ENCODE data around the gene UPK1A.
A peak's percentile ranks its signal among the peaks of the same experiment; 100 is the strongest.

Gene UPK1A

GRCh38 chr19:35666251-35666913, at the start of gene UPK1A:
TSS of gene UPK1A (plus strand) at chr19:35666517. CDS start at chr19:35666813, 296 bp downstream.
- no peak for DNase-seq (ENCODE audit: low spot score)

GRCh38 chr19:35618857-35619256, 47.5 kb upstream of the UPK1A start:
- no peak for DNase-seq (ENCODE audit: low spot score)

DNA sequence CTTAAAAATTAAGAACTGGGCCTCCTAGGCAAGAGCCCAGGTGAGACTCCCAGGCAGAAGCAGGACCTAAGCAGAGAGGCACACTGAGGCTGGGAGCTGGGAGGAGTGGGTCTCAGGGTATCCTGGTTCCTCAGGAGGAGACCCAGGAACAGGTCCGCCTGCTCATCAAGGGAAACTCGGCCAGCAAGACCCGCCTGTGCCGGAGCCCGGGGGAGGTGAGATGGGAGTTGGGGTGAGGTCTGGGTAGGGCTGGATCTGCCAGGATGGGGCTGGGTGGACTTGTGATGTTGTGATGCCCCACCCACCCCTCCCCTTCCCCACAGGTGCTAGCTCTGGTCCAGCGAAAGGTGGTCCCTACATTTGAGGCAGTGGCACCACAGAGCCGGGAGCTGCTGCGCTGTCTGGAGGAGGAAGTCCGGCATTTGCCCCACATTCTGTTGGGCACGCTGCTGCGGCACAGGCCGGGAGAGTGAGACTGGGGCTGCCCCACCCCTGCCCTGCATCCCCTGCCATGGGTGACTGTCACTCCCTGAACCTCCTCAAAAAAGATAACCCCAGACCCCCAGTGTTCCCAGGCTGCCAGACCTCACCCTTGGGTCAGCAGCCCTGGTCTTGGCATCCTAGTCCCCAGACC, 46.9 kb upstream of the UPK1A start:
- DNase-seq (ENCODE audit: low spot score), result no peak

- no peak for DNase-seq (ENCODE audit: low spot score)
Observed at GRCh38 chr19:35620001-35620400, 46.3 kb upstream of the UPK1A start.

DNA sequence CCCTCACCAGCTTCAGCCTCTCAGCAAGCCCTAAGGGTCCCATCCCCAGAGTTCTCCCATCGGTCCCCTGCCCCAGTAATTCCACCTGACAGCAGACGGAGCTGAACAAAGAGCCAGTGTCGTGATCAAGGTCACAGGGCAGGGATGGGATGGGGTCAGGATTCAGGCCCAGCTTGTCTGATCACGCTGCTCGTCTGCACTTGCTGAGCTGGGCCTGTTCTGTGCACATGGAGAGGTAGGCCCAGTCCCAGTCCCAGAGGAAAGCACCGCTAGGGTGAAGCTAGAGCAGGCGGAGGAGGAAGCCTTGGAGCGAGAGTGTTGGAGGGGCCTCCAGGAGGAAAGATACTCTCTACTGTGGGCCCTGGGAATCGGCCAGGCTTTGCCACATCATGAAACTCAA, 44.6 kb upstream of the UPK1A start:
- DNase-seq (ENCODE audit: low spot score), result no peak

DNA sequence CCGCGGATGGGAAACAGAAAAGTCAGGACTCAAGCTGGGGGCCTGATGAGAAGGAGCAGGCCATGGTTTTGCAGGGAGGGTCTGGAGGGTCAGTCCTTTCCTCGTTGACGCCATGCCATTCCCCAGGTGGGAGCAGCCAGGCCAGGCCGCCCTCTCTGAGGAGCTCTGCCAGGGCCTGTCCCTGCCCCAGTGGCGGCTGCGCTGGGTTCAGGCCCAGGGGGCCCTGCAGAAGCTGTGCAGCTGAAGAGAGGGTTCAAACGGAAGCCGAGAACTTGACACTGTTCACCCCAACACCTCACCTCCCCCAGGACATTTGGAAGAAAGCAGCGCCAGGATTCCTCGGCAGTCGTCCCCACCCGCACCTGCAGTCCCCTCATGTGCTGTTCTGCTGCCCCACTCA, 43.6 kb upstream of the UPK1A start:
- no peak for DNase-seq (ENCODE audit: low spot score)

DNA sequence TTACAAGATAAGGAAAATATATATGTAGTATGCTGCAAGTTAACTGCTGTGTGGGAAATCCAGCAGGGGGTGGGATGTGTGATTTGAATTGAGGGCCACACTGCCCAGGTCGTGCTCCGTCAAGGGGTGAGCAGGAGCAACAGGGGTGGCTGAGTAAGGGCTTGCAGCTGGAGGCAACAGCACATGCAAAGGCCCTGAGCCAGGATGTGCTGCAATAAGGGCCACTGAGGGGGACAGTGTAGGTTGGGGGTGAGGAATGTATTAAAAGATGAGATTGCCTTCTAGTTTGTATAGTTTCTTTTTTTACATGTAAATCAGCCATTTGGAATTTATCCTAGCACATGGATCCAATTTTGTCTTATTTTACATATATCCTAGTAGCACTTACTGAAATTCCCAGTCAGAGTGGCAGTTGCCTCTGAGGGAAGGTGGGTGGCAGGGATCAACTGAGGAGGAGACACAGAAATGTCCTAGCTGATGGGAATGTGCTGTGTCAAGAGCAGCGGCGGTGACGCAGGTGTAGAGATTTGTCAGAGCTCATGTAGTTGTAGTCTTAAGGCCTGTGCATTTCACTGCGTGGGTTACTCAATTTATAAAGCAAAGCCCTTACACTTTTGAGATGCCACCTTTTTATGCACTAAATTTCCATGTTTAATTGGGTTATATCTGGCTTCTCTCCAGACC, 42.8 kb upstream of the UPK1A start:
- DNase-seq (ENCODE audit: low spot score), result no peak

- no peak for DNase-seq (ENCODE audit: low spot score)
Observed at GRCh38 chr19:35628264-35628564, 38.1 kb upstream of the UPK1A start.

DNA sequence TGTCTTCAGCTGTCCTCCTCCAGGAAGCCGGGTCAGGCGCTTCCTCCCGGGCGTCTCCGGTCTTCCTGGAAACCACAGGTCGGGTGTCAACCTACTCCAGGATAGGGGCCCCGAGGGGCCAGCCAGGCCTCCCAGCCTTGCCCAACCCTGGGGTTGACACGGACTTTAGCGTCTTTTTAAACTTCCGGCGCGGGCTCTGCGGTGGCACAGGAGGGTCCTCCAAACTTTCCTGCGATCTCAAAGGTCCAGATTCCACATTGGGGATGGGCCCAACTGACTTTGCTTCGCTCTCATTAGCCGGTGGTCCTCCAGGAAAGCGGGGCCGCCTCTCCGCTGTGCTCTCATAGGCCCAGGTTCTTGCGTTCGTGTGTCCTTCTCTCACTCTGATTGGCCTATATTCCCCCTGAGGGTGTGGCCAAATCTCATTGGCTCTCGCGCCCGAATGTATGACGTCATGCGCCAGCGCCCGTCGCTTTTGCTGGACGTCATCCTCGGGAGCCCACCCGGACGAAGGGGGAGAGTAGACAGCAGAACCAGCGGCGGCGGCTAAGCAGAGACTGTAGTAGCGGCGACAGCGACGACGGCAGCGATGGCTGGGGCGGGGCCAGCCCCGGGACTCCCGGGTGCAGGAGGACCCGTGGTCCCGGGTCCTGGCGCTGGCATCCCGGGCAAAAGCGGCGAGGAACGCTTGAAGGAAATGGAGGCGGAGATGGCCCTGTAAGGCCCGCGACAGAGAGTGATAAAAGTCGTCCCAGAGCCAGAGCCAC, 37.6 kb upstream of the UPK1A start, which contains the start of gene RBM42:
TSS of gene RBM42 (plus strand) at position 472 of the 767 bp plus-strand sequence. CDS start at position 590, 118 bp downstream.
- DNase-seq (ENCODE audit: low spot score), result peak; percentile 96

DNA sequence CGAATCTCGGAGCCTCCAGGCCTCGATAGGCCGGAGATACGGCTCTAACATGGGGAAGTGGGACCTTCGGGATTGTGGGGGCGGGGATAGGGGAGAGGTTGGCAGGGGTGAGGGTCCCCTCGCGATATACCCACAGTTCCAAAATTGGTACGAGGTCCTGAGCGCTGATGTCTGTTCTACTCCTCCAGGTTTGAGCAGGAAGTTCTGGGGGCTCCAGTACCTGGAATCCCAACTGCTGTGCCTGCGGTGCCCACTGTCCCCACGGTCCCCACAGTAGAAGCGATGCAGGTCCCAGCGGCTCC, 37.0 kb upstream of the UPK1A start:
- DNase-seq (ENCODE audit: low spot score), result no peak

- no peak for DNase-seq (ENCODE audit: low spot score)
Observed at GRCh38 chr19:35633727-35634440, 32.4 kb upstream of the UPK1A start.

DNA sequence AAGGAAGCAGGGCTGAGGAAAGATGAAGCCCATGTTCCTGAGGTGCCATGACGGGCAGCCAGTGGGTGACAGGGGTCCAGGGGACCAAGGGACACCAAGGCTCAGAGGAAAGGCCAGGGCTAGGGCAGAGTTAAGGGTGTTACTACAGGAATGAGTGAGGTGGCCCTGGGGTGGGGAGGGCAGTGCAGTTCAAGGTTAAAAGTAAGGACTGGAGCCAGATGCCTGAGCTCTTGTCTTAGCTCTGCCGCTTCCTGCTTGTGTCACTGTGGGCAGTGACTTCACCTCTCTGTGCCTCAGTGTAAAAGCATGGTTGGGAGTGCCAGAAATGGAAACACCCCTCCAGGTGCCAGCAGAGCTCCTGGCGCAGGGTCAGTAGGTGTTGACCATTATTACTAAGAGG, 29.7 kb upstream of the UPK1A start:
- no peak for DNase-seq (ENCODE audit: low spot score)

- no peak for DNase-seq (ENCODE audit: low spot score)
Observed at GRCh38 chr19:35637165-35637564, 29.2 kb upstream of the UPK1A start.

GRCh38 chr19:35639321-35639639, 27.0 kb upstream of the UPK1A start:
- DNase-seq (ENCODE audit: low spot score), result no peak

DNA sequence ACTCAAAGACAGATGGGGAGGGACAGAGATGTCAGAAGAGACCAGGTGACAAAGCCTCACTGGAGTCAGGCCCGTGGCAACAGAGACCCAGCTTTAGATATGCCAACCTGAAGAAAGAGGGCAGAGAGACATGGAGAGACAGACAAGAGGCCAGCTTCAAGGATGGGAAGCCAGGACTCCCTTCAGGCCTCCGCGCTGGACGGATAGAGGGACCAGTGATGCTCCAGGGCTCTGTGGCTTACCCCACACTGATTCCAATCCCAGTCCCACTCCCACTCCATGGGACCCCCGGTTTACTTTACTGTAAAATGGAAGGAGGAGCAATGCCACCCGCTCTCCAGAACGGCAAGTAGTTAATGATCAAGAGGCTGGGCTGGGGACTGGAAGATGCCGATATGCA, 26.5 kb upstream of the UPK1A start:
- DNase-seq (ENCODE audit: low spot score), result no peak

DNA sequence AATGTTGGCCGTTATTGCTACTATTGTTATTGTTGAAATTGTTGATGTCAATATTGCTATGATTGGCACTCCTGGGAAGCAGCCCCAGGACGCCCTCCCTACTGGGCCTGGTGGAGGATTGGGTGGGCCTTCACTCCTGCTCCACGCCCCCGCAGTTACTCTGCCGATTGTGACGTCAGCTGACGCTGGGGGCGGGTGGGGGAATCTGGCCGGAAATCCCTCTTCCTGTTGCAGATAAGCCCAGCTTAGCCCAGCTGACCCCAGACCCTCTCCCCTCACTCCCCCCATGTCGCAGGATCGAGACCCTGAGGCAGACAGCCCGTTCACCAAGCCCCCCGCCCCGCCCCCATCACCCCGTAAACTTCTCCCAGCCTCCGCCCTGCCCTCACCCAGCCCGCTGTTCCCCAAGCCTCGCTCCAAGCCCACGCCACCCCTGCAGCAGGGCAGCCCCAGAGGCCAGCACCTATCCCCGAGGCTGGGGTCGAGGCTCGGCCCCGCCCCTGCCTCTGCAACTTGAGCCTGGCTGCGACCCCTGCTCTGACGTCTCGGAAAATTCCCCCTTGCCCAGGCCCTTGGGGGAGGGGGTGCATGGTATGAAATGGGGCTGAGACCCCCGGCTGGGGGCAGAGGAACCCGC, 24.7 kb upstream of the UPK1A start, which contains the start of gene ETV2:
TSS of gene ETV2 (plus strand) at position 231 of the 637 bp plus-strand sequence. CDS start 716 bp downstream, outside the sequence.
- DNase-seq (ENCODE audit: low spot score), result no peak

GRCh38 chr19:35642312-35642711, 24.0 kb upstream of the UPK1A start:
- DNase-seq (ENCODE audit: low spot score), result no peak

DNA sequence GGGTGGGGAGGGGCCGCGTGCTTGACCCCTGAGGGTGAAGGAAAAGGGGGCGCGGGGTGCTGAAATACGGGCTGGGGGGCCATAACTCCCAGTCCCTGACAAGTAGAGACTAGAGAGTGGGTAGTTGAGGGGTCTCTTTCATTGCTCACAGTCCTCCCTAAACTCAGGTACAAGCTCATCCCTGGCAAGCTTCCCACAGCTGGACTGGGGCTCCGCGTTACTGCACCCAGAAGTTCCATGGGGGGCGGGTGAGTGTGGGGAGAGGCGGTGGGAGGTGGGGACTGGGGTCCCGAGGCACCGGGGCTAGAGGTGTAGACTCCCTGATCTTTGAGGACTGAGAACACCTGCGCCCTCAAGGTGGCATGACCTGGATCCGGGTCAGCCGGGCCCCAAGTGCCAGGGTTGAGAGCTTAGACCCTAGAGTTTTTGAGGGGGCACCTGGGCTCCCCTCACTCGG, 23.5 kb upstream of the UPK1A start:
- no peak for DNase-seq (ENCODE audit: low spot score)

GRCh38 chr19:35643255-35644205, 22.8 kb upstream of the UPK1A start:
- peak; percentile 76 for DNase-seq (ENCODE audit: low spot score)

- DNase-seq (ENCODE audit: low spot score), result peak; percentile 97
Observed at GRCh38 chr19:35644206-35644986, 21.9 kb upstream of the UPK1A start.
